SU-DHL-6 (cell line): ENCODE measurements around the gene CARD14.

Source experiments
- H2AFZ ChIP-seq: fragments of 200-600 bp; sonication (generic); 2 replicates; pipeline ENCODE4 v1.6.1; 2014; ENCODE audit warnings: low read depth, mild to moderate bottlenecking, moderate library complexity, mixed read lengths, antibody characterized with exemption, low read length; ENCODE audit not compliant: severe bottlenecking
- H3F3A ChIP-seq: fragments of 200-600 bp; shearing (Covaris generic); 2 replicates; pipeline ENCODE4 v1.6.0; 2016; ENCODE audit warnings: antibody characterized with exemption, mild to moderate bottlenecking; ENCODE audit not compliant: insufficient read depth
- H3K27ac ChIP-seq: fragments of 200-600 bp; sonication (generic); 2 replicates; pipeline ENCODE4 v1.5.1; 2016; ENCODE audit warnings: low read depth, mild to moderate bottlenecking, low read length, moderate library complexity, mixed read lengths
- H3K27me3 ChIP-seq: fragments of 200-600 bp; sonication (generic), shearing (Covaris generic); 2 replicates; pipeline ENCODE4 v1.6.0; 2014; ENCODE audit warnings: mild to moderate bottlenecking, low read length
- H3K36me3 ChIP-seq: fragments of 200-600 bp; sonication (generic); 2 replicates; pipeline ENCODE4 v1.6.1; 2014; ENCODE audit warnings: mild to moderate bottlenecking, low read length, mixed read lengths
- H3K4me2 ChIP-seq: fragments of 300-600, 200-600 bp; shearing (Covaris generic), sonication (generic); 2 replicates; pipeline ENCODE4 v1.6.0; 2014; ENCODE audit warnings: low read length, low read depth, mild to moderate bottlenecking; ENCODE audit not compliant: poor library complexity, severe bottlenecking
- H3K4me3 ChIP-seq: fragments of 200-600 bp; sonication (generic); 2 replicates; pipeline ENCODE4 v1.5.1; 2014; ENCODE audit warnings: antibody characterized with exemption, low read length, mild to moderate bottlenecking, mixed read lengths; ENCODE audit not compliant: insufficient read depth, poor library complexity, severe bottlenecking
- H3K79me2 ChIP-seq: fragments of 200-600 bp; sonication (generic); 2 replicates; pipeline ENCODE4 v1.6.1; 2014; ENCODE audit warnings: mild to moderate bottlenecking, low read length, moderate library complexity; ENCODE audit not compliant: insufficient read depth
- H3K9ac ChIP-seq: fragments of 200-600 bp; sonication (generic); 2 replicates; pipeline ENCODE4 v1.7.0; 2014; ENCODE audit warnings: mild to moderate bottlenecking, low read length
- H3K9me2 ChIP-seq: fragments of 200-600 bp; sonication (generic); replicated peaks from 2 replicates; pipeline ENCODE4 v1.6.1; 2014; ENCODE audit warnings: low read length; ENCODE audit not compliant: insufficient read depth
- H3K9me3 ChIP-seq: fragments of 200-600 bp; sonication (generic); 2 replicates; pipeline ENCODE4 v1.6.1; 2014; ENCODE audit warnings: low read length, mixed read lengths; ENCODE audit not compliant: insufficient read depth
- H4K20me1 ChIP-seq: fragments of 200-600 bp; sonication (generic); 2 replicates; pipeline ENCODE4 v1.6.1; 2014; ENCODE audit warnings: low read depth, mild to moderate bottlenecking, antibody characterized with exemption, low read length, moderate library complexity, mixed read lengths
- EZH2phosphoT487 ChIP-seq: fragments of 200-600 bp; sonication (generic), shearing (Covaris generic); conservative IDR thresholded peaks from 2 replicates; pipeline ENCODE4 v1.6.1; 2018; ENCODE audit warnings: mild to moderate bottlenecking, antibody characterized with exemption, low read length, moderate library complexity, mixed read lengths
- TF ChIP-seq, protein P1 (sequence below): fragments of 200-600 bp; sonication (generic); IDR thresholded peaks from one replicate; pipeline ENCODE4 v1.5.1; 2017; ENCODE audit warnings: antibody characterized with exemption, mild to moderate bottlenecking, low read length, moderate library complexity; ENCODE audit not compliant: insufficient read depth, poor library complexity, severe bottlenecking

The CARD14 gene

DNA sequence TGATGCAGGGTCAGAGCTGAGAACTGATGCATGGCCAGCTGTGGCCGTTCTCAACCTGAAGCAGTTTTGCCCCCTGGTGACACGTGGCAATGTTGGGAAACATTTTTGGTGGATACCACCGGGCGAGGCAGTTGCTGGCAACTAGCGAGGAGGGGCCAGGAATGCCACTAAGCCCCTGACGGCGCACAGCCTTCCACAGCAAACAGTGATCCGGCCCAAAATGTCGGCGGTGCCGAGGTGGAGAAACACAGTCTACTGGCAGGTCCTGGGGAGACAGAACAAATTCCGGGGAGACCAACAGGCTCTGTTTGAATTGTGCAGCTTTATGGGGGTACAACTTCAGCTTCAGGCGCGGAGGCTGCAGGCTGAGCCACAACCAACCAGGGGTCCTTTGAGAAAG is 58.6 kb downstream of the CARD14 start:
- H3F3A ChIP-seq = no peaks in the 10 kb centered on the region
- no peaks in the 10 kb centered on the region for H3K36me3 ChIP-seq
- H3K9me3 ChIP-seq = peaks cover 6% of the 10 kb centered on the region; the same call in 1 of the 2 replicates
- H3K27ac ChIP-seq = no peak overlapping the region
- no peak overlapping the region for H3K4me3 ChIP-seq
- no peak overlapping the region for H3K9ac ChIP-seq
- H4K20me1 ChIP-seq = no peaks in the 10 kb centered on the region
- TF ChIP-seq, protein P1, sequence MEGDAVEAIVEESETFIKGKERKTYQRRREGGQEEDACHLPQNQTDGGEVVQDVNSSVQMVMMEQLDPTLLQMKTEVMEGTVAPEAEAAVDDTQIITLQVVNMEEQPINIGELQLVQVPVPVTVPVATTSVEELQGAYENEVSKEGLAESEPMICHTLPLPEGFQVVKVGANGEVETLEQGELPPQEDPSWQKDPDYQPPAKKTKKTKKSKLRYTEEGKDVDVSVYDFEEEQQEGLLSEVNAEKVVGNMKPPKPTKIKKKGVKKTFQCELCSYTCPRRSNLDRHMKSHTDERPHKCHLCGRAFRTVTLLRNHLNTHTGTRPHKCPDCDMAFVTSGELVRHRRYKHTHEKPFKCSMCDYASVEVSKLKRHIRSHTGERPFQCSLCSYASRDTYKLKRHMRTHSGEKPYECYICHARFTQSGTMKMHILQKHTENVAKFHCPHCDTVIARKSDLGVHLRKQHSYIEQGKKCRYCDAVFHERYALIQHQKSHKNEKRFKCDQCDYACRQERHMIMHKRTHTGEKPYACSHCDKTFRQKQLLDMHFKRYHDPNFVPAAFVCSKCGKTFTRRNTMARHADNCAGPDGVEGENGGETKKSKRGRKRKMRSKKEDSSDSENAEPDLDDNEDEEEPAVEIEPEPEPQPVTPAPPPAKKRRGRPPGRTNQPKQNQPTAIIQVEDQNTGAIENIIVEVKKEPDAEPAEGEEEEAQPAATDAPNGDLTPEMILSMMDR = no peak
- no peak for TF ChIP-seq EZH2phosphoT487
- no peak overlapping the region for H3K4me2 ChIP-seq
- no peaks in the 10 kb centered on the region for H3K79me2 ChIP-seq
- no peak overlapping the region for H2AFZ ChIP-seq
- no peaks in the 10 kb centered on the region for H3K27me3 ChIP-seq
- H3K9me2 ChIP-seq = no peaks in the 10 kb centered on the region

GRCh38 chr17:80229011-80229410 is 59.2 kb downstream of the CARD14 start:
- H3K27me3 ChIP-seq = no peaks in the 10 kb centered on the region
- no peak overlapping the region for H3K4me3 ChIP-seq
- H3K79me2 ChIP-seq = no peaks in the 10 kb centered on the region
- H3K9me2 ChIP-seq = no peaks in the 10 kb centered on the region
- H3K9me3 ChIP-seq = peaks cover 6% of the 10 kb centered on the region; the same call in 1 of the 2 replicates
- no peak overlapping the region for H3K4me2 ChIP-seq
- no peak overlapping the region for H3K9ac ChIP-seq
- H3K27ac ChIP-seq = no peak overlapping the region
- no peak for TF ChIP-seq EZH2phosphoT487
- TF ChIP-seq, protein P1 = no peak
- H4K20me1 ChIP-seq = no peaks in the 10 kb centered on the region
- H3K36me3 ChIP-seq = no peaks in the 10 kb centered on the region
- H2AFZ ChIP-seq = no peak overlapping the region
- no peaks in the 10 kb centered on the region for H3F3A ChIP-seq

DNA sequence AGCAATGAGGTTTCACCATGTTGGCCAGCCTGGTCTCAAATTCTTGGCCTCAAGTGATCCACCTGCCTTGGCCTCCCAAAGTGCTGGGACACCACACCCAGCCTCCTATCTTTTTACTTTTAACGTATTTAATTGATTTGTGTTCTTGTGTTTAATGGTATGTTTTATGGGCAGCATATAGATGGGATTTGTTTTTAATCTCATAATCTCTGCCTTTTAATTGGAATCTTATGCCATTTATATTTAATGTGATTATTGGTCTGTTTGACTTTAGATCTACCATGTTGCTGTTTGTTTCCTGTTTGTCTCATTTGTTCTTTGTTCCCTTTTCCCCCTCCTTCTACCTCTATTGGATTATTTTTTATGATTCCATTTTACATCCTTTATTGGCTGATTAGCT is 62.6 kb downstream of the CARD14 start:
- Histone ChIP-seq H3K27me3 (no peaks in the 10 kb centered on the region), H3K36me3 (no peaks in the 10 kb centered on the region), H2AFZ (no peak overlapping the region), H3K4me2 (no peak overlapping the region), H3K4me3 (no peak overlapping the region), H3K9me3 (peaks cover 6% of the 10 kb centered on the region; the same call in 1 of the 2 replicates), H3K9ac (no peak overlapping the region), H3K27ac (no peak overlapping the region), H4K20me1 (no peaks in the 10 kb centered on the region), H3F3A (no peaks in the 10 kb centered on the region), H3K9me2 (no peaks in the 10 kb centered on the region), H3K79me2 (no peaks in the 10 kb centered on the region)
- TF ChIP-seq EZH2phosphoT487 = no peak
- TF ChIP-seq, protein P1 = no peak
